HG03039 (cell line): ENCODE data around the gene KLHL13.

Experiments
- ATAC-seq: cut with Tn5 transposase; IDR thresholded peaks from one replicate; pipeline ENCODE4 v1.9.1; 2021; ENCODE audit warnings: mild to moderate bottlenecking, moderate library complexity; ENCODE audit not compliant: unreplicated experiment

Gene KLHL13

GRCh38 chrX:117892469-117892868 is 224.1 kb downstream of the KLHL13 start:
- no peak for ATAC-seq

GRCh38 chrX:117871796-117872195 is 244.8 kb downstream of the KLHL13 start:
- ATAC-seq, result no peak

GRCh38 chrX:117860517-117860916 is 256.1 kb downstream of the KLHL13 start:
- ATAC-seq, result no peak

- ATAC-seq, result no peak
Observed at GRCh38 chrX:117854806-117855205, 261.8 kb downstream of the KLHL13 start.

GRCh38 chrX:117851025-117851424 is 265.6 kb downstream of the KLHL13 start:
- ATAC-seq, result no peak
